HEK293 (cell line): ENCODE results near the gene DAND5.

Experiments used
- CTCF ChIA-PET: fragments of 350-600 bp; formaldehyde crosslinking; extraction: SDS; loops from one replicate; lab custom pipeline; 2021; ENCODE audit warnings: antibody characterized with exemption; lab: Yijun Ruan, JAX
- POLR2A ChIA-PET: fragments of 300-600 bp; formaldehyde crosslinking; extraction: SDS; loops from one replicate; lab custom pipeline; 2020; ENCODE audit warnings: antibody characterized with exemption, inconsistent platforms; lab: Yijun Ruan, JAX
- H3K27ac ChIP-seq: fragments of 200-500 bp; sonication (Bioruptor generic); 2 replicates; pipeline ENCODE4 v1.5.1; 2014; ENCODE audit warnings: low read depth, low read length, control low read depth, inconsistent platforms; ENCODE audit errors: extremely low read depth
- H3K36me3 ChIP-seq, 2 experiments: fragments of 200-500 bp in 1 of 2; sonication (Bioruptor generic) in 1 of 2; 1 replicate in 1 of 2; 2 replicates in 1 of 2; pipeline ENCODE4 v1.5.1; 2014 to 2017; ENCODE audit warnings: inconsistent platforms in 2 of 2, low read length in 2 of 2; ENCODE audit not compliant: control insufficient read depth in 2 of 2, insufficient read depth in 1 of 2
- H3K4me1 ChIP-seq: fragments of 200-500 bp; sonication (Bioruptor generic); 2 replicates; pipeline ENCODE4 v1.5.1; 2014; ENCODE audit warnings: mild to moderate bottlenecking, low read length, inconsistent platforms; ENCODE audit not compliant: control insufficient read depth, insufficient read depth
- H3K4me3 ChIP-seq: 2 replicates; pipeline ENCODE4 v1.5.1; 2011; ENCODE audit warnings: low read depth, mild to moderate bottlenecking, control low read depth, low read length, moderate library complexity
- H3K9me3 ChIP-seq: fragments of 200-500 bp; sonication (Bioruptor generic); 2 replicates; pipeline ENCODE4 v1.5.1; 2014; ENCODE audit warnings: low read depth, low read length, inconsistent platforms; ENCODE audit not compliant: control insufficient read depth, insufficient read depth
- EGR2 ChIP-seq: fragments of 450-650 bp; formaldehyde crosslinking; IDR thresholded peaks from 2 replicates; pipeline ENCODE4 v1.5.1; 2016; ENCODE audit warnings: low read depth, missing biosample characterization, missing genetic modification characterization
- KLF16 ChIP-seq: fragments of 450-650 bp; formaldehyde crosslinking; IDR thresholded peaks from 2 replicates; pipeline ENCODE4 v1.5.1; 2017; ENCODE audit warnings: missing biosample characterization, missing genetic modification characterization
- PBX3 ChIP-seq: sonication (generic); formaldehyde crosslinking; IDR thresholded peaks from 2 replicates; pipeline ENCODE4 v1.8.1; 2022; ENCODE audit warnings: mild to moderate bottlenecking, moderate library complexity, missing genetic modification reagents
- SALL2 ChIP-seq: fragments of 450-650 bp; formaldehyde crosslinking; IDR thresholded peaks from 2 replicates; pipeline ENCODE4 v1.5.0; 2017; ENCODE audit warnings: missing biosample characterization, mild to moderate bottlenecking, missing genetic modification characterization, borderline replicate concordance
- TCF7L2 ChIP-seq: IDR thresholded peaks from 2 replicates; pipeline ENCODE4 v1.6.1; 2011; ENCODE audit warnings: low read depth, mild to moderate bottlenecking, inconsistent platforms, low read length, moderate library complexity, borderline replicate concordance
- ZBTB48 ChIP-seq: fragments of 450-650 bp; formaldehyde crosslinking; IDR thresholded peaks from 2 replicates; pipeline ENCODE4 v1.5.1; 2016; ENCODE audit warnings: missing biosample characterization, missing genetic modification characterization
- ZFHX2 ChIP-seq: fragments of 450-650 bp; formaldehyde crosslinking; conservative IDR thresholded peaks from 2 replicates; pipeline ENCODE4 v1.5.1; 2016; ENCODE audit warnings: missing biosample characterization, missing genetic modification characterization
- ZNF112 ChIP-seq: fragments of 450-650 bp; formaldehyde crosslinking; IDR thresholded peaks from 2 replicates; pipeline ENCODE4 v1.5.0; 2017; ENCODE audit warnings: missing biosample characterization, missing genetic modification characterization
- ZNF114 ChIP-seq: fragments of 450-650 bp; formaldehyde crosslinking; IDR thresholded peaks from 2 replicates; pipeline ENCODE4 v1.5.0; 2017; ENCODE audit warnings: missing biosample characterization, missing genetic modification characterization
- ZNF133 ChIP-seq: fragments of 450-650 bp; formaldehyde crosslinking; IDR thresholded peaks from 2 replicates; pipeline ENCODE4 v1.5.1; 2016; ENCODE audit warnings: missing biosample characterization, missing genetic modification characterization
- ZNF138 ChIP-seq: fragments of 450-650 bp; formaldehyde crosslinking; IDR thresholded peaks from 2 replicates; pipeline ENCODE4 v1.5.1; 2016; ENCODE audit warnings: missing biosample characterization, missing genetic modification characterization, borderline replicate concordance
- ZNF16 ChIP-seq: fragments of 450-650 bp; formaldehyde crosslinking; IDR thresholded peaks from 2 replicates; pipeline ENCODE4 v1.5.1; 2016; ENCODE audit warnings: low read depth, missing biosample characterization, missing genetic modification characterization
- ZNF169 ChIP-seq: fragments of 450-650 bp; formaldehyde crosslinking; IDR thresholded peaks from 2 replicates; pipeline ENCODE4 v1.5.1; 2016; ENCODE audit warnings: missing biosample characterization, missing genetic modification characterization
- ZNF266 ChIP-seq: fragments of 450-650 bp; formaldehyde crosslinking; IDR thresholded peaks from 2 replicates; pipeline ENCODE4 v1.5.1; 2016; ENCODE audit warnings: missing biosample characterization, missing genetic modification characterization, low read depth
- ZNF341 ChIP-seq: fragments of 450-650 bp; formaldehyde crosslinking; IDR thresholded peaks from 2 replicates; pipeline ENCODE4; 2016; ENCODE audit warnings: low read depth, missing biosample characterization, missing genetic modification characterization
- ZNF366 ChIP-seq: fragments of 450-650 bp; formaldehyde crosslinking; conservative IDR thresholded peaks from 2 replicates; pipeline ENCODE4 v1.5.1; 2016; ENCODE audit warnings: missing biosample characterization, missing genetic modification characterization
- ZNF449 ChIP-seq: fragments of 450-650 bp; formaldehyde crosslinking; IDR thresholded peaks from 2 replicates; pipeline ENCODE4 v1.5.1; 2017; ENCODE audit warnings: missing biosample characterization, mild to moderate bottlenecking, missing genetic modification characterization, moderate library complexity
- ZNF561 ChIP-seq: fragments of 450-650 bp; IDR thresholded peaks from 2 replicates; pipeline ENCODE4 v1.5.1; 2018; ENCODE audit warnings: missing biosample characterization, missing genetic modification characterization, borderline replicate concordance
- TF ChIP-seq, protein P1 (sequence below): fragments of 450-650 bp; formaldehyde crosslinking; IDR thresholded peaks from 2 replicates; pipeline ENCODE4 v1.5.1; 2016; ENCODE audit warnings: missing biosample characterization, missing genetic modification characterization
- TF ChIP-seq, protein P2 (sequence below): fragments of 450-650 bp; formaldehyde crosslinking; IDR thresholded peaks from 2 replicates; pipeline ENCODE4 v1.5.1; 2016; ENCODE audit warnings: missing biosample characterization, missing genetic modification characterization
- TF ChIP-seq, protein P3 (sequence below): fragments of 450-650 bp; formaldehyde crosslinking; IDR thresholded peaks from 2 replicates; pipeline ENCODE4 v1.5.1; 2016; ENCODE audit warnings: missing biosample characterization, missing genetic modification characterization
- TF ChIP-seq, protein P4 (sequence below): fragments of 450-650 bp; formaldehyde crosslinking; IDR thresholded peaks from 2 replicates; pipeline ENCODE4 v1.5.1; 2017; ENCODE audit warnings: missing biosample characterization, missing genetic modification characterization

Gene DAND5

GRCh38 chr19:12984683-12985048 lies 15.3 kb downstream of the DAND5 start:
- TF ChIP-seq ZNF112 (tag by site-specific recombination) (no peak), KLF16 (tag by site-specific recombination) (no peak), ZNF561 (tag by site-specific recombination) (no peak), ZNF16 (tag by site-specific recombination) (no peak), ZNF341 (peak; percentile 75), SALL2 (tag by site-specific recombination) (no peak), ZNF114 (tag by site-specific recombination) (no peak)
- TF ChIP-seq, protein P1, sequence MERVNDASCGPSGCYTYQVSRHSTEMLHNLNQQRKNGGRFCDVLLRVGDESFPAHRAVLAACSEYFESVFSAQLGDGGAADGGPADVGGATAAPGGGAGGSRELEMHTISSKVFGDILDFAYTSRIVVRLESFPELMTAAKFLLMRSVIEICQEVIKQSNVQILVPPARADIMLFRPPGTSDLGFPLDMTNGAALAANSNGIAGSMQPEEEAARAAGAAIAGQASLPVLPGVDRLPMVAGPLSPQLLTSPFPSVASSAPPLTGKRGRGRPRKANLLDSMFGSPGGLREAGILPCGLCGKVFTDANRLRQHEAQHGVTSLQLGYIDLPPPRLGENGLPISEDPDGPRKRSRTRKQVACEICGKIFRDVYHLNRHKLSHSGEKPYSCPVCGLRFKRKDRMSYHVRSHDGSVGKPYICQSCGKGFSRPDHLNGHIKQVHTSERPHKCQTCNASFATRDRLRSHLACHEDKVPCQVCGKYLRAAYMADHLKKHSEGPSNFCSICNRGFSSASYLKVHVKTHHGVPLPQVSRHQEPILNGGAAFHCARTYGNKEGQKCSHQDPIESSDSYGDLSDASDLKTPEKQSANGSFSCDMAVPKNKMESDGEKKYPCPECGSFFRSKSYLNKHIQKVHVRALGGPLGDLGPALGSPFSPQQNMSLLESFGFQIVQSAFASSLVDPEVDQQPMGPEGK (tag by site-specific recombination), result 0 out of 2 replicates have a peak, but pooled peaks have one; percentile 41
- H3K9me3 ChIP-seq, result no peaks in the 10 kb centered on the region
- no peak overlapping the region for H3K4me3 ChIP-seq
- POLR2A ChIA-PET, result interaction anchor here (0.5 to 1.2 kb wide), 2 partner anchors 95 to 171 kb away, joined by 3 read pairs; no protein-coding TSS in a partner anchor
- H3K36me3 ChIP-seq, result no peaks in the 10 kb centered on the region
- H3K27ac ChIP-seq, result no peak overlapping the region
- H3K4me1 ChIP-seq, result no peaks in the 10 kb centered on the region
- CTCF ChIA-PET, result interaction anchor here (0.6 to 13.3 kb wide), 9 partner anchors 19 to 604 kb away, joined by 3 to 274 read pairs (median 7); no protein-coding TSS in a partner anchor

GRCh38 chr19:12985049-12985776 lies 15.8 kb downstream of the DAND5 start:
- no peak overlapping the region for H3K4me3 ChIP-seq
- H3K27ac ChIP-seq, result no peak overlapping the region
- POLR2A ChIA-PET, result interaction anchor here (0.5 to 1.2 kb wide), 2 partner anchors 95 to 171 kb away, joined by 3 read pairs; no protein-coding TSS in a partner anchor
- H3K4me1 ChIP-seq, result no peaks in the 10 kb centered on the region
- H3K36me3 ChIP-seq, result no peaks in the 10 kb centered on the region
- TF ChIP-seq ZNF366 (0 out of 2 replicates have a peak, but pooled peaks have one; percentile 15), ZFHX2 (peak; percentile 67), EGR2 (tag by site-specific recombination) (peak; percentile 49; the same call in 1 of the 2 replicates)
- TF ChIP-seq, protein P2, sequence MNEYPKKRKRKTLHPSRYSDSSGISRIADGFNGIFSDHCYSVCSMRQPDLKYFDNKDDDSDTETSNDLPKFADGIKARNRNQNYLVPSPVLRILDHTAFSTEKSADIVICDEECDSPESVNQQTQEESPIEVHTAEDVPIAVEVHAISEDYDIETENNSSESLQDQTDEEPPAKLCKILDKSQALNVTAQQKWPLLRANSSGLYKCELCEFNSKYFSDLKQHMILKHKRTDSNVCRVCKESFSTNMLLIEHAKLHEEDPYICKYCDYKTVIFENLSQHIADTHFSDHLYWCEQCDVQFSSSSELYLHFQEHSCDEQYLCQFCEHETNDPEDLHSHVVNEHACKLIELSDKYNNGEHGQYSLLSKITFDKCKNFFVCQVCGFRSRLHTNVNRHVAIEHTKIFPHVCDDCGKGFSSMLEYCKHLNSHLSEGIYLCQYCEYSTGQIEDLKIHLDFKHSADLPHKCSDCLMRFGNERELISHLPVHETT (tag by site-specific recombination), result no peak
- TF ChIP-seq, protein P3, sequence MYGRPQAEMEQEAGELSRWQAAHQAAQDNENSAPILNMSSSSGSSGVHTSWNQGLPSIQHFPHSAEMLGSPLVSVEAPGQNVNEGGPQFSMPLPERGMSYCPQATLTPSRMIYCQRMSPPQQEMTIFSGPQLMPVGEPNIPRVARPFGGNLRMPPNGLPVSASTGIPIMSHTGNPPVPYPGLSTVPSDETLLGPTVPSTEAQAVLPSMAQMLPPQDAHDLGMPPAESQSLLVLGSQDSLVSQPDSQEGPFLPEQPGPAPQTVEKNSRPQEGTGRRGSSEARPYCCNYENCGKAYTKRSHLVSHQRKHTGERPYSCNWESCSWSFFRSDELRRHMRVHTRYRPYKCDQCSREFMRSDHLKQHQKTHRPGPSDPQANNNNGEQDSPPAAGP (tag by site-specific recombination), result 0 out of 2 replicates have a peak, but pooled peaks have one; percentile 9
- CTCF ChIA-PET, result interaction anchor here (0.6 to 13.3 kb wide), 13 partner anchors 8 to 603 kb away, joined by 3 to 274 read pairs (median 5); no protein-coding TSS in a partner anchor
- no peaks in the 10 kb centered on the region for H3K9me3 ChIP-seq

- H3K9me3 ChIP-seq, result no peaks in the 10 kb centered on the region
- ChIA-PET POLR2A (no interaction called here), CTCF (interaction anchor here (0.9 to 13.3 kb wide), 5 partner anchors 9 to 106 kb away, joined by 3 to 274 read pairs (median 6); no protein-coding TSS in a partner anchor)
- no peak overlapping the region for H3K4me3 ChIP-seq
- no peak overlapping the region for H3K27ac ChIP-seq
- no peaks in the 10 kb centered on the region for H3K36me3 ChIP-seq
- H3K4me1 ChIP-seq, result no peaks in the 10 kb centered on the region
- TF ChIP-seq TCF7L2, result no peak
- TF ChIP-seq ZBTB48 (tag by site-specific recombination), result no peak
- TF ChIP-seq ZNF449, result no peak
- TF ChIP-seq ZNF169, result no peak
- TF ChIP-seq ZNF266, result no peak
- no peak for TF ChIP-seq ZNF138 (tag by site-specific recombination)
- no peak for TF ChIP-seq ZNF133
- no peak for TF ChIP-seq ZNF561 (tag by site-specific recombination)
- TF ChIP-seq, protein P4, sequence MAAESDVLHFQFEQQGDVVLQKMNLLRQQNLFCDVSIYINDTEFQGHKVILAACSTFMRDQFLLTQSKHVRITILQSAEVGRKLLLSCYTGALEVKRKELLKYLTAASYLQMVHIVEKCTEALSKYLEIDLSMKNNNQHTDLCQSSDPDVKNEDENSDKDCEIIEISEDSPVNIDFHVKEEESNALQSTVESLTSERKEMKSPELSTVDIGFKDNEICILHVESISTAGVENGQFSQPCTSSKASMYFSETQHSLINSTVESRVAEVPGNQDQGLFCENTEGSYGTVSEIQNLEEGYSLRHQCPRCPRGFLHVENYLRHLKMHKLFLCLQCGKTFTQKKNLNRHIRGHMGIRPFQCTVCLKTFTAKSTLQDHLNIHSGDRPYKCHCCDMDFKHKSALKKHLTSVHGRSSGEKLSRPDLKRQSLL (tag by site-specific recombination), result no peak
- TF ChIP-seq PBX3 (CRISPR knock-in tag), result no peak
Measured at GRCh38 chr19:12986726-12987125, 17.4 kb downstream of the DAND5 start.
